ENCODE data around the gene CDKAL1.

The CDKAL1 gene

DNA sequence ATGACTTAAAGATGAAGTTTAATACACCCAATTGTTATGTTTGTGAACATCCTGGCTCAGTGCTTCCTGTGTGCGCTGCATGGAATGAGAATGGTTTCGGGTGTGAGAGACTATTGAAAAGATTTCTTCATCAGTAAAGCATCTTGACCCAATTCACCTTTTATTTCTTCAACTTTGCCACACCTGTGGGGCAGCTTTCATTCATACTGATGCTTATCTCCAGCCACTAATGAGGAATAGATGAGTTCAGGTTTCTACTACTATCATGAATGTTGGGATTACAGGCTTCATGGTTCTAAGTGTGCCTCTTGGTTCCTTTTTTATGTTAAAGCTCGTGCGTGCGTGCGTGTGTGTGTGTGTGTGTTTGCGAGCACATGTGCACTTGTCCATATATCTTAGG, 685.6 kb downstream of the CDKAL1 start:
- Histone ChIP-seq H3K14ac (ENCODE audit: low read length) (no peak overlapping the region), H2BK5ac (ENCODE audit: low read length) (no peak overlapping the region), H3K27me3 (ENCODE audit: control insufficient read depth in 3 of 3, insufficient read depth in 3 of 3, low read depth in 1 of 3, low read length in 3 of 3) (no peaks in the 10 kb centered on the region), H4K8ac (ENCODE audit: low read depth, low read length) (no peak overlapping the region), H3K23ac (ENCODE audit: low read depth, low read length, poor library complexity) (no peak overlapping the region), H3K36me3 (replicated peaks in 1 of 2; ENCODE audit: control insufficient read depth in 2 of 2, insufficient read depth in 2 of 2, low read length in 2 of 2) (no peaks in the 10 kb centered on the region), H2AFZ (ENCODE audit: low read length) (no peak overlapping the region), H3K27ac (replicated peaks; ENCODE audit: low read length) (no peak overlapping the region), H3K4me1 (ENCODE audit: control insufficient read depth in 2 of 2, insufficient read depth in 1 of 2, low read depth in 1 of 2, low read length in 2 of 2) (no peaks in the 10 kb centered on the region), H3K18ac (ENCODE audit: low read length) (no peak overlapping the region), H3K79me1 (ENCODE audit: low read depth, low read length) (no peaks in the 10 kb centered on the region), H2BK15ac (ENCODE audit: low read length) (no peak overlapping the region), H3K4me2 (ENCODE audit: insufficient read depth, low read length, poor library complexity, severe bottlenecking) (no peak overlapping the region), H3K9me3 (replicated peaks in 1 of 2; ENCODE audit: control insufficient read depth in 2 of 2, insufficient read depth in 1 of 2, low read depth in 1 of 2, low read length in 2 of 2) (peaks cover 3 to 14% of the 10 kb centered on the region in 2 donors), H2AK5ac (ENCODE audit: low read depth, low read length) (no peak overlapping the region), H3K4ac (ENCODE audit: low read length) (no peak overlapping the region), H2BK120ac (ENCODE audit: low read depth, low read length) (no peak overlapping the region), H2BK12ac (ENCODE audit: low read length) (no peak overlapping the region), H4K91ac (ENCODE audit: low read depth, low read length, poor library complexity) (no peak overlapping the region), H3K4me3 (ENCODE audit: low read length in 2 of 2) (no peak overlapping the region), H3K9ac (ENCODE audit: low read depth, low read length, poor library complexity) (no peak overlapping the region)
- no CpG with 5 or more reads among the region's 7 CpGs for WGBS, 2 donors (ENCODE audit: extremely low coverage in 2 of 2, insufficient read length in 2 of 2, insufficient replicate concordance in 1 of 2)
- no peak for DNase-seq (ENCODE audit: low spot score)

DNA sequence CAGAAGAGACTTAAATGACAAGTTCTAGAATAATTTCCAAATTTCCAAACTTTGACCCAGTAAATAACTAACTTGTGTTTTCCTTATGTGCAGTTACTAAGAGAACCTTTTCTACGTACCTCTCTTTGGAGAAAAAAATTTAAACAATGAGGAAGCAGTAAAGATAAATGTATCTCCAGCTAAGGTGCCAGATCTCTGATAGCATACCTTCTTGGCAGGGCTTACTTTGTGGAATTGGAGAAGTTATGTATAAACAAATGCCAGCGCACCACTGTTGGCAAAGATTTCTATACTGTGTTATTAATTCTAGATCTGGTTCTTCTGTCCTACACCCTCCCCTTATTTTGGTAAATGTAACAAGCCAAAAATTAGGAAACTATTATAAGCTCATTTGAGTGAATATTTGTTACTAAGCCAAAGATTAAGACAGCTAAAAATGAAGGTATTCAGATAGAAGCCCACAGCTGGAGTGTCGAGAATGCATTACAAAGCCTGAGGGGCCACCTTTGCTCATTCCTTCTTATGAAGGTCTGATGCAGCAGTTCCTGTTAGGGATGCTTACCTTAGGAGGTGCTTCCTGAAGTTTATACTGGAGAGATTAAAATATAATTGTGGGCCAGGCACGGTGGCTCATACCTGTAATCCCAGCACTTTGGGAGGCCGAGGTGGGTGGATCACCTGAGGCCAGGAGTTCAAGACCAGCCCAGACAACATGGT, 686.2 kb downstream of the CDKAL1 start:
- H3K27me3 ChIP-seq (ENCODE audit: control insufficient read depth in 3 of 3, insufficient read depth in 3 of 3, low read depth in 1 of 3, low read length in 3 of 3): no peaks in the 10 kb centered on the region

DNA sequence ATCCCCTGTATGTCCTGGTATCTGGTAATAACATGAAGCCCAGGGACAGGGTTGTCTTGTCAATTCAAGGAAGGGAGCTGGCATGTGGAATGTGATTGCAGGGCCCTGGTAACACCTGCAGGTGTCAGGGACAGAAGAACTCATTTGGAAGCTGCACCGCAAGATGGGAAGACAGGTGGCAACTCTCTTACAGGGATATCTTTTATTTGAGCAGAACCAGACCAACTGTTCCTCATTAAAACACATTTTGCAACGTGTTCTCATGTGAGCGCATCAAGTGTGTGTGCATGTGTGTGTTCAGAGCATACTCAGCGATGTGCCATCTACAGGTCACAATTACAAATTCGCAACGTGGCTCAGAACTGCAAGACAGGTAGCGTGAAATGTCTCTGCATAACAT, 688.4 kb downstream of the CDKAL1 start:
- H3K9me3 ChIP-seq (replicated peaks in 1 of 2; ENCODE audit: control insufficient read depth in 2 of 2, insufficient read depth in 1 of 2, low read depth in 1 of 2, low read length in 2 of 2): peaks cover 3 to 10% of the 10 kb centered on the region in 2 donors
- H3K14ac ChIP-seq (ENCODE audit: low read length): no peak overlapping the region
- H3K9ac ChIP-seq (ENCODE audit: low read depth, low read length, poor library complexity): no peak overlapping the region
- DNase-seq (ENCODE audit: low spot score): no peak
- H2AK5ac ChIP-seq (ENCODE audit: low read depth, low read length): no peak overlapping the region
- no peak overlapping the region for H3K23ac ChIP-seq (ENCODE audit: low read depth, low read length, poor library complexity)
- no peaks in the 10 kb centered on the region for H3K27me3 ChIP-seq (ENCODE audit: control insufficient read depth in 3 of 3, insufficient read depth in 3 of 3, low read depth in 1 of 3, low read length in 3 of 3)
- H4K91ac ChIP-seq (ENCODE audit: low read depth, low read length, poor library complexity): no peak overlapping the region
- no peak overlapping the region for H3K27ac ChIP-seq (replicated peaks; ENCODE audit: low read length)
- no peak overlapping the region for H2AFZ ChIP-seq (ENCODE audit: low read length)
- no peaks in the 10 kb centered on the region for H3K79me1 ChIP-seq (ENCODE audit: low read depth, low read length)
- no peak overlapping the region for H2BK5ac ChIP-seq (ENCODE audit: low read length)
- H3K4me3 ChIP-seq (ENCODE audit: low read length in 2 of 2): no peak overlapping the region
- no peak overlapping the region for H2BK12ac ChIP-seq (ENCODE audit: low read length)
- no peak overlapping the region for H2BK15ac ChIP-seq (ENCODE audit: low read length)
- H3K4me1 ChIP-seq (ENCODE audit: control insufficient read depth in 2 of 2, insufficient read depth in 1 of 2, low read depth in 1 of 2, low read length in 2 of 2): no peaks in the 10 kb centered on the region
- no peak overlapping the region for H3K18ac ChIP-seq (ENCODE audit: low read length)
- no peak overlapping the region for H2BK120ac ChIP-seq (ENCODE audit: low read depth, low read length)
- WGBS, 2 donors (ENCODE audit: extremely low coverage in 2 of 2, insufficient read length in 2 of 2, insufficient replicate concordance in 1 of 2): no CpG with 5 or more reads among the region's 7 CpGs
- H3K4me2 ChIP-seq (ENCODE audit: insufficient read depth, low read length, poor library complexity, severe bottlenecking): no peak overlapping the region
- H4K8ac ChIP-seq (ENCODE audit: low read depth, low read length): no peak overlapping the region
- H3K36me3 ChIP-seq (replicated peaks in 1 of 2; ENCODE audit: control insufficient read depth in 2 of 2, insufficient read depth in 2 of 2, low read length in 2 of 2): no peaks in the 10 kb centered on the region
- H3K4ac ChIP-seq (ENCODE audit: low read length): no peak overlapping the region

More for the DNA sequence above, 686.2 kb downstream of the CDKAL1 start:
- Histone ChIP-seq H3K14ac (ENCODE audit: low read length) (no peak overlapping the region), H2BK12ac (ENCODE audit: low read length) (no peak overlapping the region), H2BK120ac (ENCODE audit: low read depth, low read length) (no peak overlapping the region), H3K4ac (ENCODE audit: low read length) (no peak overlapping the region), H3K23ac (ENCODE audit: low read depth, low read length, poor library complexity) (no peak overlapping the region), H2BK5ac (ENCODE audit: low read length) (no peak overlapping the region), H3K9ac (ENCODE audit: low read depth, low read length, poor library complexity) (no peak overlapping the region), H4K8ac (ENCODE audit: low read depth, low read length) (no peak overlapping the region), H4K91ac (ENCODE audit: low read depth, low read length, poor library complexity) (no peak overlapping the region), H2AFZ (ENCODE audit: low read length) (no peak overlapping the region), H3K4me3 (ENCODE audit: low read length in 2 of 2) (no peak overlapping the region), H2BK15ac (ENCODE audit: low read length) (no peak overlapping the region), H2AK5ac (ENCODE audit: low read depth, low read length) (no peak overlapping the region), H3K36me3 (replicated peaks in 1 of 2; ENCODE audit: control insufficient read depth in 2 of 2, insufficient read depth in 2 of 2, low read length in 2 of 2) (no peaks in the 10 kb centered on the region), H3K4me1 (ENCODE audit: control insufficient read depth in 2 of 2, insufficient read depth in 1 of 2, low read depth in 1 of 2, low read length in 2 of 2) (no peaks in the 10 kb centered on the region), H3K18ac (ENCODE audit: low read length) (no peak overlapping the region), H3K9me3 (replicated peaks in 1 of 2; ENCODE audit: control insufficient read depth in 2 of 2, insufficient read depth in 1 of 2, low read depth in 1 of 2, low read length in 2 of 2) (peaks cover 3 to 8% of the 10 kb centered on the region in 2 donors), H3K4me2 (ENCODE audit: insufficient read depth, low read length, poor library complexity, severe bottlenecking) (no peak overlapping the region), H3K27ac (replicated peaks; ENCODE audit: low read length) (no peak overlapping the region), H3K79me1 (ENCODE audit: low read depth, low read length) (no peaks in the 10 kb centered on the region)
- no CpG with 5 or more reads among the region's 5 CpGs for WGBS, 2 donors (ENCODE audit: extremely low coverage in 2 of 2, insufficient read length in 2 of 2, insufficient replicate concordance in 1 of 2)
- no peak for DNase-seq (ENCODE audit: low spot score)

DNA sequence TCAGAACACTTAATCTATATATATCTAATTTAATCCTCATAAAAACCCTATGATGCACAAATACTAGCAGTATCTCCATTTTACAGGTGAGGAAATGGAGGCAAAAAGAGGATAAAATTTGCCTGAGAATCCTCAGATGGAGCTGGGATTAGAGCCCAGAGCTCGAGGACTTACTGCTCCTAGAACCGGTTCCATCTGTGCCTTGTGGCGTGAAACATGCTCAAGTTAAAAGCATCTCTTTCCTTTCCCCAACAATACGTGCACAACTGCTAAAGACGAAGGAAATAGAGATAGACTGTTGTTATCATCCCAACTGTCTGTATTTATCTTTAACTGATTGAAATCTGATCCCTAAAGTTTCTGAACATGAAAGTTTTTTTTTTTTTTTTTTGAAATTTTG, 691.7 kb downstream of the CDKAL1 start:
- no peak overlapping the region for H3K27ac ChIP-seq (replicated peaks; ENCODE audit: low read length)
- H4K91ac ChIP-seq (ENCODE audit: low read depth, low read length, poor library complexity): no peak overlapping the region
- H3K4me2 ChIP-seq (ENCODE audit: insufficient read depth, low read length, poor library complexity, severe bottlenecking): no peak overlapping the region
- no peak overlapping the region for H3K9ac ChIP-seq (ENCODE audit: low read depth, low read length, poor library complexity)
- H2AFZ ChIP-seq (ENCODE audit: low read length): no peak overlapping the region
- no peaks in the 10 kb centered on the region for H3K27me3 ChIP-seq (ENCODE audit: control insufficient read depth in 3 of 3, insufficient read depth in 3 of 3, low read depth in 1 of 3, low read length in 3 of 3)
- no peak overlapping the region for H3K4me3 ChIP-seq (ENCODE audit: low read length in 2 of 2)
- H3K4ac ChIP-seq (ENCODE audit: low read length): no peak overlapping the region
- no peaks in the 10 kb centered on the region for H3K79me1 ChIP-seq (ENCODE audit: low read depth, low read length)
- peaks cover 0 to 3% of the 10 kb centered on the region in 2 donors for H3K9me3 ChIP-seq (replicated peaks in 1 of 2; ENCODE audit: control insufficient read depth in 2 of 2, insufficient read depth in 1 of 2, low read depth in 1 of 2, low read length in 2 of 2)
- H3K23ac ChIP-seq (ENCODE audit: low read depth, low read length, poor library complexity): no peak overlapping the region
- H3K18ac ChIP-seq (ENCODE audit: low read length): no peak overlapping the region
- no peak overlapping the region for H4K8ac ChIP-seq (ENCODE audit: low read depth, low read length)
- peaks cover 0 to 9% of the 10 kb centered on the region in 2 donors for H3K4me1 ChIP-seq (ENCODE audit: control insufficient read depth in 2 of 2, insufficient read depth in 1 of 2, low read depth in 1 of 2, low read length in 2 of 2)
- H2BK120ac ChIP-seq (ENCODE audit: low read depth, low read length): no peak overlapping the region
- H2BK15ac ChIP-seq (ENCODE audit: low read length): no peak overlapping the region
- no peak overlapping the region for H2AK5ac ChIP-seq (ENCODE audit: low read depth, low read length)
- no peak for DNase-seq (ENCODE audit: low spot score)
- H3K14ac ChIP-seq (ENCODE audit: low read length): no peak overlapping the region
- WGBS, 2 donors (ENCODE audit: extremely low coverage in 2 of 2, insufficient read length in 2 of 2, insufficient replicate concordance in 1 of 2): no CpG with 5 or more reads among the region's 5 CpGs
- H2BK5ac ChIP-seq (ENCODE audit: low read length): no peak overlapping the region
- no peak overlapping the region for H2BK12ac ChIP-seq (ENCODE audit: low read length)
- H3K36me3 ChIP-seq (replicated peaks in 1 of 2; ENCODE audit: control insufficient read depth in 2 of 2, insufficient read depth in 2 of 2, low read length in 2 of 2): peaks cover 0 to under 1% of the 10 kb centered on the region in 2 donors

All from neuronal stem cell (in vitro differentiated cells).